ENCODE results near the gene CCL26.
A peak's percentile ranks its signal among the peaks of the same experiment; 100 is the strongest.
"Not testable (repeated sequence)": the region's sequence is repeated elsewhere in the genome, so short reads cannot be mapped to it uniquely, and the experiment has no call there.

The CCL26 gene

DNA sequence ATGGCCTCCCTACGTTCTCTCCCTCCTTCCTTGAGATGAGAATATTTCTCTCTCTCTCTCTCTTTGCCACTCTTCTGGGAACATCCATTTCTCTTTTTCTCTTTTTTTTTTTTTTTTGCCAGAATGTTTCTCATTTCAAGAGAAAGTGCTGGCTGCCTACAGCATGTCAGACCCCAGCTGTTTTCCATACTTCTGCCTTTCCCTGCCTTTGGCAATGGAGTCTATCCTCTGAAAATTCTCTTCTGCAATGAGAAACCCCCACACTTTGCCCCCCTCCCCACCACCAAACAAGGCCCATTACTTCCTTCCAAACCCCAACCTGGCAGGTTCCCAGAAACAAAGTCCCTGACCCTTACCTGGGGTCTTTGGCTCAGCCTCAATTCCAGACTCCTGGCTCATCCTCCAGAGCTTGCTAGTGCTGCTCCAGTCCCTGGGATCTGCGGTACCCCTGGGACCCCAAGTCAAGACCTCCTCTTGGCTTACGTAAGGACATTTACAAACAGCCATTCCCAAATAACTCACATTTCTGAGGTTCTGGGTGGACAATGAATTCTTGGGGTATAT lies 17.4 kb upstream of the CCL26 start:
- no peak for DNase-seq

DNA sequence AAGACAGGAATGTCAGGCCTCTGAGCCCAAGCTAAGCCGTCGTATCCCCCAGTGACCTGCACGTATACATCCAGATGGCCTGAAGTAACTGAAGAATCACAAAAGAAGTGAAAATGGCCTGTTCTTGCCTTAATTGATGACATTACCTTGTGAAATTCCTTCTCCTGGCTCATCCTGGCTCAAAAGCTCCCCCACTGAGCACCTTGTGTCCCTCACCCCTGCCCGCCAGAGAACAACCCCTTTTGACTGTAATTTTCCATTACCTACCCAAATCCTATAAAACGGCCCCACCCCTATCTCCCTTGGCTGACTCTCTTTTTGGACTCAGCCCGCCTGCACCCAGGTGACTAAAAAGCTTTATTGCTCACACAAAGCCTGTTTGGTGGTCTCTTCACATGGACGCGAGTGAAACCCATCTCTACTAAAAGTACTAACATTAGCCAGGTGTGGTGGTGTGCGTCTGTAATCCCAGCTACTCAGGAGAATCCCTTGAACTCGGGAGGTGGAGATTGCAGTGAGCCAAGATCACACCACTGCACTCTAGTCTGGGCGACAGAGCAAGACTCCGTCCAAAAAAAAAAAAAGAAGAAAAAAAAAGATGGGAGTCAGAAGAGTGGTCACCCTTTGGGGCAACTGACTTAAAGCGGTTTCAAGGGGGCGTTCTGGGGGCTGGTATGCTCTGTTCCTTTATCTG lies 16.3 kb upstream of the CCL26 start:
- DNase-seq = not testable (repeated sequence)

DNA sequence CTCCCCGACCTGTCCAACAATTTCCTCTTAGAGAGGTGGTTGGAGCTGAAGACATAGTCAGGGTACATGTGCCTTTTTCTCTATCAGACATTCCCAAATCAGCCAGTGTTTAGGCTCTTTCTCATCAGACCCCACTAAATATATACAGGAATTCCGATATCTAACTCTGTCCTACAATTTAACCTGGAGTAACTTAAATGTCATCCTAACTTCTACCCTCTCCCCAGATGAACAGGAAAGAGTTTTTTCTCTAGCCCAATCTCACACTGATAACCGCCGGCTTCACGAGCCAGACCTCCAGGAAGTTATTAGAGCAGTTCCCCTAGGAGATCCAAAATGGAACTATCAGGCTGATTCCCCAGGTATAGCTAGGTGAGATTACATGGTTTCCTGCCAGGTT lies 11.0 kb upstream of the CCL26 start:
- DNase-seq = not testable (repeated sequence)

DNA sequence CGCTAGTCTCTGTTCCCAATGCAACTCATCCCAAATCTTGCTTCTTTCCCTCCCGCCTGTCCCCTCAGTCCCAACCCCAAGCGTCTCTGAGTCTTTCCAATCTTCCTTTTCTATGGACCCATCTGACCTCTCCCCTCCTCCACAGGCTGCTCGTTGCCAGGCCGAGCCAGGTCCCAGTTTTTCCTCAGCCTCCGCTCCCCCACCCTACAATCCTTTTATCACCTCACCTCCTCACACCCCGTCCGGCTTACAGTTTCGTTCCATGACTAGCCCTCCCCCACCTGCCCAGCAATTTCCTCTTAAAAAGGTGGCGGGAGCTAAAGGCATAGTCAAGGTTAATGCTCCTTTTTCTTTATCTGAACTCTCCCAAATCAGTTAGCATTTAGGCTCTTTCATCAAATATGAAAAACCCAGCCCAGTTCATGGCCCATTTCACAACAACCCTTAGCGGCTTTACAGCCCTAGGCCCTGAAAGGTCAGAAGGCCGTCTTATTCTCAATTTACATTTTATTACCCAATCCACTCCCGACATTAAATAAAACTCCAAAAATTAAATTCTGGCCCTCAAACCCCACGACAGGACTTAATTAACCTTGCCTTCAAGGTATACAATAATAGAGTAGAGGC lies 8.7 kb upstream of the CCL26 start:
- not testable (repeated sequence) for DNase-seq

DNA sequence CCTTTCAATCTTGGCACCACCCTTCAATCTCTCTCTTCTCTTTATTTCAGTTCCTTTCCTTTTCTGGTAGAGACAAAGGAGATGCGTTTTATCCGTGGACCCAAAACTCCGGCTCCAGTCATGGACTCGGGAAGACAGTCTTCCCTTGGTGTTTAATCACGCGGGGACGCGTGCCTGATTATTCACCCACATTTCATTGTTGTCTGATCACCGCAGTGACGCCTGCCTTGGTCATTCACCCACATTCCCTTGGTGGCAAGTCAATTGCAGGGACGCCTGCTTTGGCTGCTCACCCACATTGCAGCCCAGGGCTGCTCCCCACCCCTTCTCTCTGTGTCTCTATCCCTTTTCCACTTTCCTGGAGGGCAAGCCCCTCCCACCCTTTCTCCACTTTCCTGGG lies 7.5 kb upstream of the CCL26 start:
- not testable (repeated sequence) for DNase-seq

DNA sequence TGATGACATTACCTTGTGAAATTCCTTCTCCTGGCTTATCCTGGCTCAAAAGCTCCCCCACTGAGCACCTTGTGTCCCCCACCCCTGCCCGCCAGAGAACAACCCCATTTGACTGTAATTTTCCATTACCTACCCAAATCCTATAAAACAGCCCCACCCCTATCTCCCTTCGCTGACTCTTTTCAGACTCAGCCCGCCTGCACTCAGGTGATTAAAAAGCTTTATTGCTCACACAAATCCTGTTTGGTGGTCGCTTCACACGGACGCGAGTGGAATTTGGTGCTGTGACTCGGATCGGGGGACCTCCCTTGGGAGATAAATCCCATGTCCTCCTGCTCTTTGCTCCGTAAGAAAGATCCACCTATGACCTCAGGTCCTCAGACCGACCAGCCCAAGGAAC lies 7.0 kb upstream of the CCL26 start:
- DNase-seq = not testable (repeated sequence)

DNA sequence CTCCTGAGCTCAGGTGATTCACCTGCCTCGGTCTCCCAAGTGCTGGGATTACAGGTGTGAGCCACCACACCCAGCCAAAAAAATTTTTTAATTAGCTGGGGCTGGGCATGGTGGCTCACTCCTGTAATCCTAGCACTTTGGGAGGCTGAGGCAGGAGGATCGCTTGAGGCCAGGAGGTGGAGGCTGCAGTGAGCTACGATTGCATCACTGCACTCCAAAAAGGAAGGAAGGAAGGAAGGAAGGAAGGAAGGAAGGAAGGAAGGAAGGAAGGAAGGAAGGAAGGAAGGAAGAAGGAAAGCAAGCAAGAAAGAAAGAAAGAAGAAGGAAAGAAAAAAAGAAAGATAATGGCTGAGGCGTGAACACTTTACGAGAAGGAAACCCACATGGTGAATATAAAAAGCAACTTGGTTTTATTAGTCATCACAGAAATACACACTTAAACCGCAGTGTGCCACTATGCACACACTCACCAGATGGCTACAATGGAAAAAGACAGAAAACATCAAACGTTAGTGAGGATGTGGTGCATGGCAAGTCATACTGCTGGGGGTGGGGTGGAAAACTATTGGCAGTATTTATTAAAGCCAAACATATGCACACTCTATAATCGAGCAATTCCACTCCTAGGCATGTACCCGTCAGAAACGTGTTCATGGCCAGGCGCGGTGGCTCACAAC lies 4.4 kb upstream of the CCL26 start:
- DNase-seq = no peak

DNA sequence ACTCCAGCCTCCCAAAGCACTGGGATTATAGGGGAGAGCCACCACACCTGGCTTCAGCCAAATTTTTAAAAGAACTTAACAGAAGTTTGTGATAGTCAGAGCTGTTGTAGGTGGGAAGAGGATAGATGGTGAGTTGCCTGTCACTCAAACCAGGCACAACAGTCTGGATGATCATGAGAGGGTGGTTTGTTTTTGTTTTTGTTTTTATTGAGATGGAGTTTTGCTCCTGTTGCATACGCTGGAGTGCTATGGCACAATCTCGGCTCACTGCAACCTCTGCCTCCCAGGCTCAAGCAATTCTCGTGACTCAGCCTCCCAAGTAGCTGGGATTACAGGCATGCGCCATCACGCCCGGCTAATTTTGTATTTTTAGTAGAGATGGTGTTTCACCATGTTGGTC lies 1.9 kb upstream of the CCL26 start:
- not testable (repeated sequence) for DNase-seq

DNA sequence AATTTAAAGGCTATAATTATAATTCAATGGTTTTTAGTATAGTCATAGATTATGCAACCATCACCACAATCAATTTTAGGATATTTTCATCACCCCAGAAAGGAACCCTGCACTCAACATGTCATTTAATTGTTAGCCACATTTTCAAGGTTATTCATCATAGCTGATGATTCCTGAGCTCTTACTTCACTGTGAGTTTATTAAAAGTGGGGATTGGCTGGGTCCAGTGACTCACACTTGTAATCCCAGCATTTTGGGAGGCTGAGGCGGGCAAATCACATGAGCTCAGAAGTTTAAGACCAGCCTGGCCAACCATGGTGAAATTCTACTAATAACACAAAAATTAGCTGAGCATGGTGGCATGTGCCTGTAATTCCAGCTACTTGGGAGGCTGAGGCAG lies 787 bp downstream of the CCL26 start:
- DNase-seq = no peak

DNA sequence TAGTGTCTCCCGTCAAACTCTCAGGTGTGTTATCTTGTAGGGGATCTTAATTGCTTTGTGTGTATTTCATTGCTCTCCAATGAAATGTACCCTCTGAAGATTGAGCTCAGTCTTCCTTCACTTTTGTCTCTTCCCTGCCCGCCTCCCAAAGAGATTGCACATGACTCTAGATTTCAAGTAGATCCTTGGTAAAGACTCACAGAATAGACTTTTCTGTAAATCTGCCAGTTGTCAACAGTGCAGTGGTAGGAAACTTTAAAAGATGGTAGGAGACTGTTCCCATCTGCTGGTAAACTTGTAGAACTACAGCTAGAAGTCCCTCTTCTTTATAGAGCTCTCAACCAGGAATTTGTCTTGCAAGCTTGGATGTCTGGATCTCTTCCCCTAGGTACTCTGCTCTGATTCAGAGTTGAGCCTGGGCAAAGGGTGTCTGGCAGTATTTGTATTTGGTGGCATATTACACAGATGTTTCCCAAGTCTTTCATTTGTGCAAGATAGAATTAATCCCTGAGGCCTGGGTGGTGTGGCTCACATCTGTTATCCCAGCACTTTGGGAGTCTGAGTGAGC lies 9.6 kb downstream of the CCL26 start:
- peak; percentile 24 for DNase-seq

DNA sequence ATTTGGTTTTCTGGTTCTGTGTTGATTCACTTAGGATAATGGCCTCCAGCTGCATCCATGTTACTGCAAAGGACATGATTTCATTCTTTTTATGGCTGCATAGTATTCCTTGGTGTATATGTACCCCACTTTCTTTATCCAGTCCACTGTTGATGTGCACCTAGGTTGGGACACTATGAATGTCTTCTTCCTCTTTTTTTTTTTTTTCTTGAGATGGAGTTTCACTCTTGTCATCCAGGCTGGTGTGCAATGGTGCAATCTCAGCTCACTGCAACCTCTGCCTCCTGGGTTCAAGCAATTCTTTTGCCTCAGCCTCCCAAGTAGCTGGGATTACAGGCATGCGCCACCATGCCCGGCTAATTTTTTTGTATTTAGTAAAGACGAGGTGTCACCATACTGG lies 10.2 kb downstream of the CCL26 start:
- not testable (repeated sequence) for DNase-seq

DNA sequence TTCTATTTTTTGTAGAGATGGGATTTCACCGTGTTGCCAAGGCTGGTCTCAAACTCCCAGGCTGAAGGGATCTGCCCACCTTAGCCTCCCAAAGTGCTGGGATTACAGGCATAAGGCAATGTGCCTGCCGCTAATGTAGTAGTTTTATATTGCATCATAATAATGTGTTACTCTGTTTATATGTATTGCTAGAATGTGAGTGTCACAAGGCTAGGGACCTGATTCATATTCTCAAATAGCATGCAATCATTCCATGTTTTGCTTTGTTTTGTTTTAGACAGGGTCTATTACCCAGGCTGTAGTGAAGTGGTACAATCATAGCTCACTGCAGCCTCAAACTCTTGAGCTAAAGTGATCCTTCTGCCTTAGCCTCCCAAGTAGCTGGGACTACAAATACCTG lies 13.5 kb downstream of the CCL26 start:
- DNase-seq = no peak

DNA sequence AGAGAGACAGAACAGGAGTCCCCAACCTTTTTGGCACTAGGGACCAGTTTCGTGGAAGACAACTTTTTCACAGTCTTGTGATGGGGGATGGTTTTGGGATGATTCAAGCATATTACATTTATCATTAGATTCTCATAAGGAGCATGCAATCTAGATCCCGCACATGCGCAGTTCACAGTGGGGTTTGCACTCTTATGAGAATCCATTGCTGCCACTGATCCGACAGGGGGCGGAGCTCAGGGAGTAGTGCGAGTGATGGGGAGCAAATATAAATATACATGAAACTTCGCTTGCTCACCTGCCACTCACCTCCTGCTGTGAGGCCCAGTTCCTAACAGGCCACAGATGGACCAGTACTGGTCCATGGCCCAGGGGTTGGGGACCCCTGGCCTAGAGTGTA lies 14.2 kb downstream of the CCL26 start:
- no peak for DNase-seq

DNA sequence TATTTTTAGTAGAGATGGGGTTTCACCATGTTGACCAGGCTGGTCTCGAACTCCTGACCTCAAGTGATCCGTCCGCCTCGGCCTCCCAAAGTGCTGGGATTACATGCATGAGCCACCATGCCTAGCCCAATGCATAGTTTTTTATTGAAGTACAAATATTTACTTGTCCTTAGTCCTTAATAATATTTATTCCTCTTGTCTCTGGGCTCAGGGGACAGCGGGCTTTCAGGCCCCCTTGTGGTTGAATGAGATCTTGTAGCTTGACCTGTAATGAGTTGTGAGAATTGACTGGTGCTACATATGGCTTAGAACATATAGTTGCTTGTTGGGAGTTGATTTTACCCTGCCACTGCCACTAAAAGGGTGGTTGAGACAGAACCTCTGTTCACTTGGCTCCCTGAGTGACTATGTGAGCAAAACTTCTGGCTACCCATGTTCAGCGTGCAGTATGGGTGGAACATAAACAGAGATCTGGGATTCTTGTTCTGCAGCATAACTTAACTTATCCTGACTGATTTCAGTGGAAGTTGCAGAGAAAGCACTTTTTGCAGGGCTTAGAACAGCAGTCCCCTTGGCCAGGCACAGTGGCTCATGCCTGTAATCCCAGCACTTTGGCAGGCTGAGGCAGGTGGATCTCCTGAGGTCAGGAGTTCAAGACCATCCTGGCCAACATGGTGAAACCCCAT lies 14.9 kb downstream of the CCL26 start:
- no peak for DNase-seq

DNA sequence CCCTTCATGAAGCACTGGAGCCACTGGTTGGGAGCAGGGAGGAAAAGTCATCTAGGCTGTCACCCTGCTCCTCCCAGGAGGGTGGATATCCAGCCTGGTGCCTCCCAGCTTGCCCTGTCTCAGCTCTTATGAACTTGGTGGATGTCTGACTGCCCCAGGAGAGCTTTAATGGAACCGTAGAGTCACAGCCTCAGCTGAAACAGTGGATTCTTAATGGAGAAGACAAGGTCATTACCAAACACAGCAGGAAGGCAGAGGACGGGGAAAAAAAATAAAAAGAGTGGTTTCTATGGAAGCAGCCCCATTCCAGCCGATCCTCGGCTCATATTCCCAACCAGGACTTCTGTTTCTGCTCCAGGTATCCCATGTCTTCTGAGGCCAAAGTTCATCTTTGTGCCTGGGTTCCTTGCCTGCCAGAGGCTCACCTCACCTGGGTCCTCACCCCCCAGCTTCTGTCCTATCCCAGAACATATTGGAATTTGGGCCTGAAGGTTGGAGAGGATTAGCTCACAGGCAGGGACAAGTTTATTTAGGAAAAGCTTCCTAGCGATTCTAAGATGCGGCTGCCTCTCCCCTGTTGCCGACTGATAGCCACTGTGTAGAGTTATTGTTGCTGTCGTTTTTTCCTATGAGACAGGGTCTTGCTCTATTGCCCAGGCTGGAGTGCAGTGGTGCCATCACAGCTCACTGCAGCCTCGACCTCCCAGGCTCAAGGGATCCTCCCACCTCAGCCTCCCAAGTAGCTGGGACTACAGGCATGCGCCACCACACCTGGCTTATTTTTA lies 15.6 kb downstream of the CCL26 start:
- DNase-seq = no peak

DNA sequence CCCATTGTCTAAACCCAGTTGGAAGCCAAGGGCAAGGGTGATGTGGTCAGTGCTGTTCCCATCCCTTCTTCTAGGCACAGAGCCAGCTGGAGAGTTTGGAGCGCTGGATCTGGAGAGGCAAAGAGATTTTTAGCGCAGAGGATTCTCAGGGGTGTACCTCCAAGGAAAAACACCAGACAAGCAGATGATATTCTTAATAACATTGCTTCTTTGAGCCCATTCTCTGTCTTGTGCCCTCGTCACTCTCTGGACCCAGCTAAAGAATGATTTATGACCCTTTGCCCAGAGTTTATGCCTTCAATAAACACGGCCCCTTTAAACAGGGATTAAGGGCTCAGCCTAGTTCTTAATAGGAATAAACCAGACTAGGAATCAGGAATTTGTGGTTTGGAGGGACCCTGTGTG lies 28.6 kb downstream of the CCL26 start:
- DNase-seq = no peak

DNA sequence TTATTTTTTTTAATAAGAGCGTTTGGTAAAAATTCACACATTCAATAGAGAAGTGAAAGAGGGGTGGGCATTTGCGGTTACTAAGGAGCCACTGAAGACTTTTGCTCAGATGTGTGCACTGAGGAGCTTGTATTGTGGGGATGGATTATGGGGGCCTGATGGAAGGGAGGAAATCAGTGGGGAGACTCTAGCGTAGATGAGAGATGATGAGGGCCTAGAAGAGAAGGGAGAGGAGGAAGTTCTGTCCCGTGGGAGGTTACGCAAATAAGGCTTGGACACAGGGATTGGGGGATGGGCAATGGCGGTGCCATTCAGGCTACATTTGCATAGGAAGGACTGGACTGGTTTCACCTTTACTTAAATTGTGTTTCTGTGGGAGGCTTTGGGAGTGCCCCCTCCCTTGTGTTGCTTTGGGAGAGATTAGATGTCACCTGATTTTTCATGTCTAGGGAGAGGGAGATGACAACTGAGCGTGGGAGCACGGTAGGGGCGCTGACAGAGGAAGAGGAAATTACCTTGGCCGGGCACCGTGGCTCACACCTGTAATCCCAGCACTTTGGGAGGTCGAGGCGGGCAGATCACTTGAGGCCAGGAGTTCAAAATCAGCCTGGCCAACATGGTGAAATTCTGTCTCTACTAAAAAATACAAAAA lies 31.0 kb downstream of the CCL26 start:
- DNase-seq = no peak

DNA sequence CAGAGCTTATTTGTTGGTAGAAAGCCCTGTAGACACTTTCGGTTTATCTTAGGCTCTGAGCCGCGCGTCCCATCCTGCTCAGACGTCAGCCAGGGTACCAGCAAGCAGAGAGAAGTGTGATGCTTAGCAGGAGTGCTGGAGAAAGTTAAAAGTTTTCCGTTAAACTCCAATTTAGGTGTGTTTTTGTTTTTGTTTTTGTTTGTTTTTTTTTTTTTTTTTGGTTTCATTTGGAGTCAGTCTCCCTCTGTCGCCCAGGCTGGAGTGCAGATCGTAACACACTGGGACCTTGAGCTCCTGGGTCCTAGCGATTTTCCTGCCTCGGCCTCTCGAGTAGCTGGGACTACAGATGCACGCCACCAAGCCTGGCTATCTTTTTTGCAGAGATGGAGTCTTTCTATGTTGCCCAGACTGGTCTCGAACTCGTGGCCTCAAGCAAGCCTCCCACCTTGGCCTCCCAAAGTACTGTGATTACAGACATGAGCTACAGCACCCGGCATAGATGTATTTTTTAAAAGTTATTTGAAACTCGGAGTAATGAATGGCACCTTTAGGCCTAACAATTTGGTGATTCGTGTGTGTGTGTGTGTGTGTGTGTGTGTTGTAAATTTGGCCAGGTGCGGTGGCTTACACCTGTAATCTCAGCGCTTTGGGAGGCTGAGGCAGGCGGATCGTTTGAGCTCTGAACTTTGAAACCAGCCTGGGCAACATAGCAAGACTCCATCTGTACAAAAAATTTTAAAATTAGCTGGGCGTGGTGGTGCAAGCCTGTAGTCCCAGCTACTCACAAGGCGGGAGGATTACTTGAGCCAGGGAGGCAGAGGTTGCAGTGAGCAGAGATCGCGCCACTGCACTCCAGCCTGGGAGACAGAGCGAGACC lies 32.0 kb downstream of the CCL26 start:
- DNase-seq = no peak

DNA sequence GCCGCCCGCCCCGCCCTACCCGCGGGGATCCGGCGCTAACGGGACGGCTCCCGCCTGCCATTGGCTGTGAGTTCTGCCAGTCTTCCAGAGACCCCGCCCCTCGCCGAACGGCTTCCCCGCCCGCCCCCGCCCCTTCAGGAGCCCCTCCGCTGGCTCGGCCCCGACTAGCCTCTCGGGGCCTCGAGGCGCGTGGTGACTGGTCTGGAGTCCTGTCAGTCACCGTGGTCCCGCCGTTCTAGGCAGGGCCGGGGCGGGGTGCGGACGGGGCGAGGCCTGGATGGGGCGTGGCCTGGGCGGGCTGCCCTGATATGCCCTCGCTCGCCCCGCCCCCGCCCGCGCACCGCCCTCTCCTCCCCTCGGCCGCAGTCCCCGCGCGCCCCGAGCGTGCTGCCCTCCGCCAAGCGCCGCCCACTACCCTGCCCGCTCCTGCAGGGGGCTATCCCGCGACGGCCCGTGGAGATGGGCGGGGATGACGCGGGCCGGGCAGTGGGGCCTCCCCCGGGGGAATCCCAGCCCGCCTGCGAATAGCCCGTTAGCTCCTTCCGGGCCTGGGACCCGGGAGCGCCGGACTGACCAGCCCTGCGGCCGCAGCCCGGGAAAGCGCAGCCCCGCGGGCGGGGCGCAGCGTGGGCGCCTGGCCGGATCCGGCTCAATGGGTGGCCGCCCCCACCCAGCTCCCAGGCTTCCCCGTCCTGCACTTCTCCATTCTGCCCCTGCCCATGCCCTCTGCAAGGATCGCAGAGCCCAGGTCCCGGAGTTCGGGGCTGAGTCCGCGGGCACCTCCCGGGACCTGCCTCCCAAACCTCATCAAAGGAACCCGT lies 32.8 kb downstream of the CCL26 start:
- DNase-seq = peak; percentile 82

DNA sequence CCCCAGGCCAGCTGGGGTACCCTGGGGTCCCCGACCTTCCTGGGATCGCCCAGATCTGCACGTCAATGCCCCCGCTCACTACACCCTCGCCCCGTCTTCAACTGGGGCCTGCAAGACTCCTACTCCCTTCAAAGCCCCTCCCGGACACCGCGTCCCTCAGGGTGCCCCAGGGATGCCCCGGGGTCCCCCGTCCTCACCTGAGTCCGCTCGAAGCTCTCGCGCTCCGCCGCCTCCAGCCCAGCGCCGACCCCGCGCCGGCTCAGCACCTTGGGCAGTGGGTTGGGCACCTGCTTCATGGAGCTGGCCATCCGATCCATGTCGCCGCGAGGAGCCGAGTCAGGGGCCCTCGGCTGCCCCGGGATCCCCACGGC lies 33.4 kb downstream of the CCL26 start, which contains the start of gene HIP1:
HIP1 (minus strand) TSS at position 338 of the 371 bp plus-strand sequence; CDS start at position 317, 21 bp downstream.
- no peak for DNase-seq
